Natural killer cell treated with Interleukin-12 subunit alpha and Interleukin-12 subunit beta and Interleukin-15 and Interleukin-18, amount 100 ng/mL, for 72 hours (primary cell): ENCODE data around the gene TNS4. TPM values are rescaled to one million over a fixed set of nuclear protein-coding genes. Genes with fewer than 3 reads are reported as not detected.

Experiments
- ATAC-seq, 2 donors: fragments of 150-1000 bp; cut with Tn5 transposase in 1 of 2; sonication (Bioruptor Pico), chemical (Tn5 transposase) in 1 of 2; 2 replicates each; pipeline ENCODE4 v1.10.0; 2021
- DNase-seq: peaks from one replicate; pipeline ENCODE4 v3.0.0; 2022; ENCODE audit warnings: low spot score
- H3K27ac Mint-ChIP-seq, 2 donors: 1 replicate in 1 of 2; 2 replicates in 1 of 2; pipeline ENCODE4 v1.8.0; 2022; ENCODE audit warnings: mixed read lengths in 2 of 2, mild to moderate bottlenecking in 1 of 2, moderate library complexity in 1 of 2
- H3K27me3 Mint-ChIP-seq, 2 donors: 1 replicate in 1 of 2; 2 replicates in 1 of 2; pipeline ENCODE4 v1.8.0; 2022; ENCODE audit warnings: mixed read lengths in 2 of 2
- H3K36me3 Mint-ChIP-seq: one replicate; pipeline ENCODE4 v1.8.0; 2022; ENCODE audit warnings: mixed read lengths
- H3K4me1 Mint-ChIP-seq, 2 donors: 1 replicate in 1 of 2; 2 replicates in 1 of 2; pipeline ENCODE4 v1.8.0; 2022; ENCODE audit warnings: low read depth in 2 of 2, mixed read lengths in 2 of 2, mild to moderate bottlenecking in 1 of 2
- H3K4me3 Mint-ChIP-seq: one replicate; pipeline ENCODE4 v1.8.0; 2022; ENCODE audit warnings: mixed read lengths
- H3K9me3 Mint-ChIP-seq: 2 replicates; pipeline ENCODE4 v1.8.0; 2022; ENCODE audit warnings: mixed read lengths
- total RNA-seq, 2 donors: library from RNA; stranded (reverse); gene quantifications; one replicate each; pipeline ENCODE4 v1.2.3, GENCODE V29; 2022

The TNS4 gene
- total RNA-seq, 2 donors from 2014 or later: 0.76 to 2.9 TPM

GRCh38 chr17:40516581-40517285 is 15.3 kb upstream of the TNS4 start:
- DNase-seq (peak; percentile 79), ATAC-seq (peak; percentile 82 to 87)
- Mint-ChIP-seq H3K4me1 (peaks cover 54 to 55% of the 10 kb centered on the region in 2 donors), H3K27ac (peak overlapping the region; percentile 56 to 66), H3K36me3 (no peaks in the 10 kb centered on the region), H3K4me3 (peak overlapping the region; percentile 78), H3K27me3 (peaks cover 0 to 10% of the 10 kb centered on the region in 2 donors), H3K9me3 (no peaks in the 10 kb centered on the region)

GRCh38 chr17:40515491-40516041 is 14.1 kb upstream of the TNS4 start:
- Mint-ChIP-seq H3K4me3 (peak overlapping the region; percentile 78), H3K27ac (peak overlapping the region; percentile 56 to 66), H3K27me3 (peaks cover 0 to 10% of the 10 kb centered on the region in 2 donors), H3K9me3 (no peaks in the 10 kb centered on the region), H3K4me1 (peaks cover 51 to 52% of the 10 kb centered on the region in 2 donors), H3K36me3 (no peaks in the 10 kb centered on the region)
- ATAC-seq (peak; percentile 73 to 85), DNase-seq (peak; percentile 76)

- Mint-ChIP-seq H3K4me1 (peaks cover 51 to 52% of the 10 kb centered on the region in 2 donors), H3K4me3 (peak overlapping the region; percentile 78), H3K27ac (peak overlapping the region in 1 of 2 donors; percentile 56)
Measured at GRCh38 chr17:40515011-40515410, 13.6 kb upstream of the TNS4 start.

GRCh38 chr17:40514013-40514875 is 12.8 kb upstream of the TNS4 start:
- no peaks in the 10 kb centered on the region for H3K36me3 Mint-ChIP-seq
- peaks cover 51% of the 10 kb centered on the region in 2 donors for H3K4me1 Mint-ChIP-seq
- no peak for DNase-seq
- H3K27ac Mint-ChIP-seq: peak overlapping the region; percentile 17 to 56
- no peak for ATAC-seq
- H3K9me3 Mint-ChIP-seq: no peaks in the 10 kb centered on the region
- H3K4me3 Mint-ChIP-seq: peak overlapping the region; percentile 33
- H3K27me3 Mint-ChIP-seq: peaks cover 0 to 10% of the 10 kb centered on the region in 2 donors

More at GRCh38 chr17:40515011-40515410, 13.6 kb upstream of the TNS4 start:
- no peak for ATAC-seq
- DNase-seq: no peak
- H3K27me3 Mint-ChIP-seq: peaks cover 0 to 10% of the 10 kb centered on the region in 2 donors
- no peaks in the 10 kb centered on the region for H3K9me3 Mint-ChIP-seq
- H3K36me3 Mint-ChIP-seq: no peaks in the 10 kb centered on the region

GRCh38 chr17:40511667-40512220 is 10.3 kb upstream of the TNS4 start:
- H3K36me3 Mint-ChIP-seq: no peaks in the 10 kb centered on the region
- DNase-seq (no peak), ATAC-seq (no peak)
- H3K27ac Mint-ChIP-seq: no peak overlapping the region
- H3K4me1 Mint-ChIP-seq: peaks cover 32% of the 10 kb centered on the region in 2 donors
- peaks cover 0 to 6% of the 10 kb centered on the region in 2 donors for H3K27me3 Mint-ChIP-seq
- H3K9me3 Mint-ChIP-seq: no peaks in the 10 kb centered on the region
- no peak overlapping the region for H3K4me3 Mint-ChIP-seq

- Mint-ChIP-seq H3K36me3 (no peaks in the 10 kb centered on the region), H3K27ac (no peak overlapping the region), H3K4me1 (peaks cover 26 to 28% of the 10 kb centered on the region in 2 donors), H3K4me3 (no peak overlapping the region), H3K27me3 (peaks cover 0 to 6% of the 10 kb centered on the region in 2 donors), H3K9me3 (no peaks in the 10 kb centered on the region)
- DNase-seq: no peak
- ATAC-seq: no peak
Measured at GRCh38 chr17:40511136-40511535, 9.7 kb upstream of the TNS4 start.

- Mint-ChIP-seq H3K27me3 (peaks cover 0 to 4% of the 10 kb centered on the region in 2 donors), H3K9me3 (no peaks in the 10 kb centered on the region), H3K36me3 (no peaks in the 10 kb centered on the region), H3K4me3 (no peak overlapping the region), H3K27ac (no peak overlapping the region), H3K4me1 (peaks cover 17 to 20% of the 10 kb centered on the region in 2 donors)
- no peak for ATAC-seq
- DNase-seq: no peak
Measured at GRCh38 chr17:40510328-40510648, 8.9 kb upstream of the TNS4 start.

GRCh38 chr17:40509626-40510327 is 8.4 kb upstream of the TNS4 start:
- H3K27me3 Mint-ChIP-seq: peaks cover 0 to 4% of the 10 kb centered on the region in 2 donors
- no peak overlapping the region for H3K4me3 Mint-ChIP-seq
- ATAC-seq (no peak), DNase-seq (no peak)
- H3K36me3 Mint-ChIP-seq: no peaks in the 10 kb centered on the region
- H3K4me1 Mint-ChIP-seq: peaks cover 12 to 16% of the 10 kb centered on the region in 2 donors
- H3K27ac Mint-ChIP-seq: peak overlapping the region in 1 of 2 donors; percentile 40
- no peaks in the 10 kb centered on the region for H3K9me3 Mint-ChIP-seq

GRCh38 chr17:40506786-40507185 is 5.4 kb upstream of the TNS4 start:
- Mint-ChIP-seq H3K36me3 (no peaks in the 10 kb centered on the region), H3K27me3 (no peaks in the 10 kb centered on the region), H3K4me3 (no peak overlapping the region), H3K4me1 (peaks cover 0 to 4% of the 10 kb centered on the region in 2 donors), H3K27ac (no peak overlapping the region), H3K9me3 (no peaks in the 10 kb centered on the region)
- no peak for ATAC-seq
- DNase-seq: no peak

- no peaks in the 10 kb centered on the region for H3K36me3 Mint-ChIP-seq
- H3K4me1 Mint-ChIP-seq: no peaks in the 10 kb centered on the region
- H3K4me3 Mint-ChIP-seq: no peak overlapping the region
- DNase-seq (no peak), ATAC-seq (no peak)
- peaks cover 0 to 7% of the 10 kb centered on the region in 2 donors for H3K27me3 Mint-ChIP-seq
- no peaks in the 10 kb centered on the region for H3K9me3 Mint-ChIP-seq
- no peak overlapping the region for H3K27ac Mint-ChIP-seq
Measured at GRCh38 chr17:40503154-40503553, 1.7 kb upstream of the TNS4 start.

GRCh38 chr17:40502716-40503115 is 1.3 kb upstream of the TNS4 start:
- H3K4me1 Mint-ChIP-seq: no peaks in the 10 kb centered on the region
- DNase-seq: no peak
- H3K27ac Mint-ChIP-seq: no peak overlapping the region
- no peak for ATAC-seq
- no peaks in the 10 kb centered on the region for H3K9me3 Mint-ChIP-seq
- no peak overlapping the region for H3K4me3 Mint-ChIP-seq
- H3K27me3 Mint-ChIP-seq: peaks cover 0 to 7% of the 10 kb centered on the region in 2 donors
- no peaks in the 10 kb centered on the region for H3K36me3 Mint-ChIP-seq

- ATAC-seq (no peak), DNase-seq (no peak)
- Mint-ChIP-seq H3K4me1 (no peaks in the 10 kb centered on the region), H3K4me3 (no peak overlapping the region), H3K9me3 (no peaks in the 10 kb centered on the region), H3K27me3 (peaks cover 0 to 10% of the 10 kb centered on the region in 2 donors), H3K27ac (no peak overlapping the region), H3K36me3 (no peaks in the 10 kb centered on the region)
Measured at GRCh38 chr17:40500709-40501108, 714 bp downstream of the TNS4 start.

GRCh38 chr17:40500190-40500589 is 1.2 kb downstream of the TNS4 start:
- Mint-ChIP-seq H3K27ac (no peak overlapping the region), H3K9me3 (no peaks in the 10 kb centered on the region), H3K4me3 (no peak overlapping the region), H3K36me3 (no peaks in the 10 kb centered on the region), H3K27me3 (peaks cover 0 to 10% of the 10 kb centered on the region in 2 donors), H3K4me1 (no peaks in the 10 kb centered on the region)
- no peak for DNase-seq
- ATAC-seq: no peak
